ENCODE results near the gene SPAST.
"Not testable (repeated sequence)": the region's sequence is repeated elsewhere in the genome, so short reads cannot be mapped to it uniquely, and the experiment has no call there.

The SPAST gene

GRCh38 chr2:32128636-32129035 lies 65.3 kb downstream of the SPAST start:
- FAIRE-seq, result no peak

GRCh38 chr2:32129086-32129485 lies 65.7 kb downstream of the SPAST start:
- FAIRE-seq, result no peak

GRCh38 chr2:32135409-32135808 lies 72.1 kb downstream of the SPAST start:
- FAIRE-seq, result peak; percentile 85

DNA sequence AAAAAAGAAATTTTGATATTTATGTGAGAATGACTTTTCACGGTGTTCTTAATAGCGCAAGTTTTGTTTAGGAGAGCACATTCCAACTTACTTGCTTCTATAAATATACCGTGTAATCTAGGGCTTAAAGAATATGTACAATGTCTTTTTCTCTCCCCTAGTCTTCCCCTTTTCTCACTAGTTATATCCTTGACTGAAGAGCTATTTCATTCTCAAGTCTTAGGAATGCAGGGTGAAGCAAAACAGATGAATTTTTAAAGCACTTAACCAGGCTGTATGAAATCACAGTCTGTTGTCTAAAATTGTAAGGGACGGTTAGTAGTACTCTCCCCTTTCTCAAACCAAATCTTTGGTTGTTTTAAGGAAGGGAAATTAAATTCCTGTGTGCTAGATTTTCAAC lies 72.7 kb downstream of the SPAST start:
- no peak for FAIRE-seq

DNA sequence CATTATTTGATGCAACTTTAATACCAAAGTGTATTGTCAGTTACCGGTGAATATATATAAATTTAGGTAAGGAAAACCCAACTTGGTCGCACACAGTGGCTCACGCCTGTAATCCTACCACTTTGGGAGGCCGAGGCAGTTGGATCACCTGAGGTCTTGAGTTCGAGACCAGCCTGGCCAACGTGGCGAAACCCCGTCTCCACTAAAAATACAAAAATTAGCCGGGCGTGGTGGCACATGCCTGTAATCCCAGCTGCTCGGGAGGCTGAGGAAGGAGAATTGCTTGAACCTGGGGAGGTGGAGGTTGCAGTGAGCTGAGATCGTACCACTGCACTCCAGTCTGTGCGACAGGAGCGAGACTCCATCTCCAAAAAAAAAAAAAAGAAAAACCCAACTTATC lies 88.2 kb downstream of the SPAST start:
- FAIRE-seq, result not testable (repeated sequence)

- FAIRE-seq, result no peak
Measured at GRCh38 chr2:32159678-32160077, 96.3 kb downstream of the SPAST start.

DNA sequence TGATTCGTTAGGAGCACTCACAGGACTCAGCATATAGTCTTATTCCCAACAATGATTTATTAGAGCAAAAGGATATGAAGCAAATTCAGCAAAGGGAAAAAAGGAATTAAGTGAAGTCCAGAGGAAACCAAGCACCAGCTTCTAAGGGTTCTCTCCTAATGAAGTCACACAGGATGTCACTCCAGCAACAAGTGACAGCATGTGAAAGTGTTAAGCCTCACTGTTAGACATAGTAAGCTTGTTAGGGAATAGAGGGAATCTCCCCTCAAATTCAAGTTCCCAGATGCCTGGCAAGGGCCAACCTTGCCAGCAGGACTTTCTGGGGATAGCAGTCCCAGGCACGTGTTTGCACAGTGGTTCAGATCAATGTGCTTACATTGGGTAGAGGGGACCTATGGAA lies 97.9 kb downstream of the SPAST start:
- FAIRE-seq, result no peak

DNA sequence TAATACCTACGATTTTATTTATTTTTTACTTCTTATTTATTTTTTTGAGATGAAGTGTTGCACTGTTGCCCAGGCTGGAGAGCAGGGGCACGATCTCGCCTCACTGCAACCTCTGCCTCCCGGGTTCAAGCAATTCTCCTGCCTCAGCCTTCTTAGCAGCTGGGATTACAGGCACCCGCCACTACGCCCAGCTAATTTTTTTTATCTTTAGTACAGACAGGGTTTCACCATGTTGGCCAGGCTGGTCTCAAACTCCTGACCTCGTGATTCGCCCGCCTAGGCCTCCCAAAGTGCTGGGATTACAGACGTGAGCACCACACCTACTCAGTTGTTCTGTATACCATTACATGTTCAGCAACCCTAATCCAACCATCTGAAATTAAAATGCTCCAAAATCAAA lies 100.9 kb downstream of the SPAST start:
- FAIRE-seq, result not testable (repeated sequence)

DNA sequence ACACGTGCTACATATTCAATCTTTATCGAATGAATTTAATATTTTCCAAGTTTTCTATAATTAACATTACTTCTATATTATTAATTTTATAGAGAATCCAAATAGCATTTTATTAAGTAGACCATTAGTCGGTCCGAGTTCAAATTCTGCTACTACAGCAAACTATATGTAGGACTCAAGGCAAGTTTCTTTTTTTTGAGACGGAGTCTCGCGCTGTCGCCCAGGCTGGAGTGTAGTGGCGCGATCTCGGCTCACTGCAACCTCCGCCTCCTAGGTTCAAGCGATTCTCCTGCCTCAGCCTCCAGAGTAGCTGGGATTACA lies 101.6 kb downstream of the SPAST start:
- not testable (repeated sequence) for FAIRE-seq

- no peak for FAIRE-seq
Measured at GRCh38 chr2:32166115-32166574, 102.8 kb downstream of the SPAST start.

DNA sequence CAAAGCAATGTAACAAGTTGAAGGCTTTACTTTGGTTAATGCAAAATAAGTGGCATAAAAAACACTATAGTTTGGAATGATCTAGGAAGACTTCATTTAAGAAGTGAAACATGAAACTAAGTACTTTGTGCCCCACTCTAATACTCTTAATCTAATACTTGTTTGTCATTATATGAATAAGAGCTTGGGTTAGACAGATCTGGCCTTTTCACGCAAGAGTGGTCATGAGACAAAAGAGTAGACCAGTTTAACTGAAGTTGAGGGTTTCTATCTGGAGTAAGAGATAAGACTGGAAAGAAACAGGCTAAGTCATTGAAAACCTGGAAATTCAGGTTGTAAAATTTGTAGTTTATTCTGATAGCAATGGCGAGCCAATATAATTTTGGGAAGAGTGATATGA lies 105.2 kb downstream of the SPAST start:
- no peak for FAIRE-seq

DNA sequence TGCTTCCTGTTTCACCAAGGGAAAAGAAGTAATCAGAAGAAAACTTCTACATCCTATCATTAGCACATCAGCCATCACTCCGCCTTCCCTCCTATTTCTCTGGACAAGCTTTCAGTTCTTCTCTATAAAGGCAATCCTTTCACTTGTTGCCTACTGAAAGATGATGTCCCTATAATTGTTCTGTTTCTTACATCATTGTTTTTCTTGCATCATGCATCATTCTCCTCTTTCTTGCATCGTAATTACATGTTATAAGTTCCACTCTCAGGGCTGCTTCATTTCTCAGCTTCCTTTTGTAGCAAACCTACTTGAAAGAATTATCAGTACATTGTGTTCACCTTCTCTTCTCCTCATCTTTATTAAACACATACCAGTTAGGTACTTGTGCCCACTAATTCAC lies 109.5 kb downstream of the SPAST start:
- FAIRE-seq, result no peak

GRCh38 chr2:32182667-32183066 lies 119.3 kb downstream of the SPAST start:
- no peak for FAIRE-seq

DNA sequence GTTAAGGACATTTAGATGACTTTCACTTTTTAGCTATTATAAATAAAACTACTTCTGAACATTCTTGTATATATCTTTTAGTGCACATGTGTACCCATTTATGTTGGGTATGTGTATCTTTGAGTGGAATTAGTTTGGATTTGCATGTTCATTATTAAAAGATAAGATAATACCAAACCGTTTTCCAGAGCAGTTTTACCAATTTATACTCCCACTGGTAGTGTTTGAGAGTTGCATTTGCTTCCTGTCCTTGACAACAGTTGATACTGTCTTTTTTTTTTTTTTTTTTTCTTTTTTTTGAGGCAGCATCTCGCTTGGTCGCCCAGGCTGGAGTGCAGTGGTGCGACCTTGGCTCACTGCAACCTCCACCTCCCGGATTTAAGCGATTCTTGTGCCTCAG lies 125.7 kb downstream of the SPAST start:
- FAIRE-seq, result no peak

DNA sequence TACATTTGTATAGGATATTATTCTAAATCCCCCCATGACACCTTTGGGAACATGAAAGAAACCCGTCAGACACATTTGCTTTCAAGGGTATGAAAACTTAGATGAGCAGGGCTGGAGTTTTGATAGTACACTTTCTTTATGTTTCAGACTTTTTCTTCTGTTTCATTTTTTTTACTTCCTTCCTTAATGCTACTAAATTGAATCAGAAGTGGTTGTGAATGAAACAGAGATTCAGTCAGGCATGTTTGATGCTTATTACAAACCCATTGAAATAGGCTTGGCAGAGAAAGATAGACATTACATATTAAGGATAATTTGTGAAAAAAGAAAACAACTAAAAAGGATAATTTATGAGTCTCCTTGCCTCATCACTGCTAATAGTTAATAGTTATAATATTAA lies 129.1 kb downstream of the SPAST start:
- FAIRE-seq, result no peak

GRCh38 chr2:32200814-32201213 lies 137.5 kb downstream of the SPAST start:
- no peak for FAIRE-seq

DNA sequence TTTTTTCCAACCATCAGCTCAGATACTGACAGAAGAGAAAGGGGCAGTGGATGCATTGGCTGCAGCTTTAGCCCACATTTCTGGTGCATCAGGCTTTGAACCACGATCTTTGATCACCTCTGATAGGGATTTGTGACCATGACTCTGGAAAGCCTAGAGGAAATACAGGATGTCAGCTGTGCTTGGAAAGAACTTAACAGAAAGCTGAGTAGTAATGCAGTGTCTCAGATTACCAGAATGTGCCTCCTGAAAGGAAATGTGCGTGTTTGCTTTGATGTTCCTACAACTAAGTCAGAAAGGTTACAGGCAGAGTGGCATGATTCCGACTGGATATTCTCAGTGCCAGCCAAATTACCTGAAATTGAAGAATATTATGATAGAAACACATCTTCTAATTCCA lies 140.1 kb downstream of the SPAST start:
- FAIRE-seq, result not testable (repeated sequence)

Measured in A204.1 (cell line).